CD14-positive monocyte (primary cell): ENCODE results near the gene PERM1. TPM values are rescaled to one million over a fixed set of nuclear protein-coding genes. Genes with fewer than 3 reads are reported as not detected.

Experiments used
- DNase-seq, 3 donors: peaks; one replicate each; pipeline ENCODE4 v3.0.0-alpha.2; 2011 to 2022
- H2AFZ ChIP-seq: 2 replicates; pipeline ENCODE4 v1.6.0; 2012; ENCODE audit warnings: mild to moderate bottlenecking, low read depth, low read length, inconsistent platforms; ENCODE audit not compliant: insufficient read depth, poor library complexity, severe bottlenecking
- H3K27ac ChIP-seq, 2 donors: 1 replicate in 1 of 2; 2 replicates in 1 of 2; pipeline ENCODE4 v1.5.1; 2012 to 2013; ENCODE audit warnings: low read length in 2 of 2, control low read depth in 1 of 2, inconsistent platforms in 1 of 2, low read depth in 1 of 2, mild to moderate bottlenecking in 1 of 2
- H3K27me3 ChIP-seq, 2 donors: one replicate each; pipeline versions ENCODE4 v1.6.0 to v1.6.1; 2011 to 2013; ENCODE audit warnings: low read length in 2 of 2; ENCODE audit not compliant: control insufficient read depth in 2 of 2, insufficient read depth in 2 of 2
- H3K36me3 ChIP-seq, 2 donors: replicated peaks in 1 of 2; 1 replicate in 1 of 2; 2 replicates in 1 of 2; pipeline versions ENCODE4 v1.5.1 to v1.6.1; 2012 to 2013; ENCODE audit warnings: low read length in 2 of 2, control low read depth in 1 of 2, inconsistent platforms in 1 of 2, mild to moderate bottlenecking in 1 of 2; ENCODE audit not compliant: insufficient read depth in 2 of 2, control insufficient read depth in 1 of 2
- H3K4me1 ChIP-seq, 2 donors: 1 replicate in 1 of 2; 2 replicates in 1 of 2; pipeline versions ENCODE4 v1.5.1 to v1.6.1; 2012 to 2013; ENCODE audit warnings: low read length in 2 of 2, control low read depth in 1 of 2, inconsistent platforms in 1 of 2, mild to moderate bottlenecking in 1 of 2, moderate library complexity in 1 of 2; ENCODE audit not compliant: insufficient read depth in 2 of 2, control insufficient read depth in 1 of 2
- H3K4me2 ChIP-seq: replicated peaks from 2 replicates; pipeline ENCODE3; 2012; ENCODE audit warnings: low read length, moderate library complexity, mild to moderate bottlenecking; ENCODE audit not compliant: poor library complexity, severe bottlenecking; ENCODE audit errors: extremely low read depth
- H3K4me3 ChIP-seq, 3 experiments: fragments of 200-600 bp in 1 of 3; sonication (generic) in 1 of 3; replicated peaks in 1 of 3; 1 replicate in 2 of 3; 2 replicates in 1 of 3; pipeline ENCODE4 v1.5.1; 2011 to 2013; ENCODE audit warnings: low read length in 3 of 3, mild to moderate bottlenecking in 3 of 3, control low read depth in 2 of 3, low read depth in 2 of 3, inconsistent platforms in 1 of 3, moderate library complexity in 1 of 3
- H3K79me2 ChIP-seq: 2 replicates; pipeline ENCODE4 v1.6.0; 2012; ENCODE audit warnings: mild to moderate bottlenecking, control low read depth, inconsistent platforms, low read length, moderate library complexity; ENCODE audit not compliant: insufficient read depth
- H3K9ac ChIP-seq: 2 replicates; pipeline ENCODE4 v1.6.0; 2017; ENCODE audit warnings: low read length, mild to moderate bottlenecking; ENCODE audit not compliant: insufficient read depth, poor library complexity, severe bottlenecking
- H3K9me3 ChIP-seq, 2 donors: replicated peaks in 1 of 2; 1 replicate in 1 of 2; 2 replicates in 1 of 2; pipeline versions ENCODE4 v1.5.1 to v1.6.1; 2012 to 2013; ENCODE audit warnings: low read length in 2 of 2, control low read depth in 1 of 2; ENCODE audit not compliant: control insufficient read depth in 1 of 2, insufficient read depth in 1 of 2
- H4K20me1 ChIP-seq: 2 replicates; pipeline ENCODE4 v1.6.0; 2012; ENCODE audit warnings: mild to moderate bottlenecking, low read length, control low read depth, moderate library complexity; ENCODE audit not compliant: insufficient read depth
- H3K27ac Mint-ChIP-seq, 7 donors: one replicate each; pipeline ENCODE4 v1.8.0; 2020; ENCODE audit warnings: mild to moderate bottlenecking in 7 of 7, mixed read lengths in 7 of 7, moderate library complexity in 6 of 7, inconsistent platforms in 2 of 7
- H3K27me3 Mint-ChIP-seq, 3 donors: one replicate each; pipeline ENCODE4 v1.8.0; 2021 to 2022; ENCODE audit warnings: low read depth in 3 of 3, mild to moderate bottlenecking in 3 of 3, mixed read lengths in 3 of 3, moderate library complexity in 3 of 3, inconsistent platforms in 1 of 3
- H3K36me3 Mint-ChIP-seq, 2 donors: one replicate each; pipeline ENCODE4 v1.8.0; 2020; ENCODE audit warnings: mixed read lengths in 2 of 2, inconsistent platforms in 1 of 2, mild to moderate bottlenecking in 1 of 2
- H3K4me1 Mint-ChIP-seq: one replicate; pipeline ENCODE4 v1.8.0; 2020; ENCODE audit warnings: mild to moderate bottlenecking, mixed read lengths
- H3K4me3 Mint-ChIP-seq, 2 donors: one replicate each; pipeline ENCODE4 v1.8.0; 2020; ENCODE audit warnings: mild to moderate bottlenecking in 2 of 2, mixed read lengths in 2 of 2, moderate library complexity in 1 of 2
- H3K9me3 Mint-ChIP-seq, 7 donors: one replicate each; pipeline ENCODE4 v1.8.0; 2020 to 2022; ENCODE audit warnings: mixed read lengths in 7 of 7, mild to moderate bottlenecking in 6 of 7, moderate library complexity in 6 of 7, inconsistent platforms in 2 of 7
- CTCF ChIP-seq: fragments of 200-600 bp; IDR thresholded peaks from one replicate; pipeline ENCODE4 v1.8.0; 2022; ENCODE audit warnings: antibody characterized with exemption, mild to moderate bottlenecking
- WGBS: methylation state at CpG from one replicate; pipeline ENCODE4 v1.1.5; 2013; ENCODE audit warnings: missing lambda C conversion rate; ENCODE audit not compliant: insufficient coverage; 5-methylcytosine and 5-hydroxymethylcytosine counted together
- intact Hi-C, 2 donors: fragments of 100-400 bp; cut with micrococcal nuclease; formaldehyde crosslinking; loops; one replicate each; pipeline versions ENCODE4 v1.15.0 to v1.15.1; 2023
- polyA plus RNA-seq, 3 donors: library from polyadenylated mRNA; depleted of rRNA in 1 of 3; unstranded in 2 of 3; stranded (reverse) in 1 of 3; fragments of 300-500 nt in 2 of 3; fragments of >200 nt in 1 of 3; fragmentation: Illumina TruSeq in 2 of 3; gene quantifications; 1 replicate in 2 of 3; 2 replicates in 1 of 3; pipeline ENCODE4 v1.2.3, GENCODE V29; 2012 to 2021

PERM1 gene
- polyA plus RNA-seq, 3 donors, result not detected

GRCh38 chr1:1014799-1015681, 33.1 kb upstream of the PERM1 start:
- Histone ChIP-seq H3K4me2 (peak overlapping the region; percentile 83), H4K20me1 (no peaks in the 10 kb centered on the region), H3K4me1 (peaks cover 20 to 33% of the 10 kb centered on the region in 2 donors), H3K27ac (no peak overlapping the region), H3K9ac (no peak overlapping the region), H3K36me3 (no peaks in the 10 kb centered on the region), H3K9me3 (no peaks in the 10 kb centered on the region), H3K27me3 (no peaks in the 10 kb centered on the region), H3K79me2 (no peaks in the 10 kb centered on the region), H2AFZ (no peak overlapping the region), H3K4me3 (peak overlapping the region in 1 of 3 experiments; percentile 98)
- peak overlapping the region in 1 of 2 donors; percentile 96 for H3K4me3 Mint-ChIP-seq
- no peaks in the 10 kb centered on the region for H3K36me3 Mint-ChIP-seq
- WGBS, result 85% methylated on average over 17 of the region's 20 CpGs
- peaks cover 0 to 5% (median 2%) of the 10 kb centered on the region in 7 donors for H3K9me3 Mint-ChIP-seq
- no peak for DNase-seq
- H3K27ac Mint-ChIP-seq, result peak overlapping the region in 1 of 7 donors; percentile 96
- peaks cover 16% of the 10 kb centered on the region for H3K4me1 Mint-ChIP-seq
- intact Hi-C loops, result loop anchor here in 1 of 2 donors (10.0 kb wide), 1 partner anchor 360 kb away; the partner anchor contains the start of gene AURKAIP1
- peaks cover 6 to 13% (median 12%) of the 10 kb centered on the region in 3 donors for H3K27me3 Mint-ChIP-seq
- TF ChIP-seq CTCF, result no peak

- H3K4me2 ChIP-seq, result peak overlapping the region; percentile 83
- peak overlapping the region; percentile 75 for H3K9ac ChIP-seq
- peaks cover 19 to 31% of the 10 kb centered on the region in 2 donors for H3K4me1 ChIP-seq
- H4K20me1 ChIP-seq, result no peaks in the 10 kb centered on the region
- H3K79me2 ChIP-seq, result no peaks in the 10 kb centered on the region
- peak overlapping the region; percentile 92 for H2AFZ ChIP-seq
- no peak for TF ChIP-seq CTCF
- H3K4me3 ChIP-seq, result peak overlapping the region; percentile 60 to 98 (median 93)
- peak overlapping the region in 6 of 7 donors; percentile 91 to 97 (median 95) for H3K27ac Mint-ChIP-seq
- no peaks in the 10 kb centered on the region for H3K36me3 ChIP-seq
- H3K27me3 Mint-ChIP-seq, result peaks cover 7 to 18% (median 13%) of the 10 kb centered on the region in 3 donors
- peaks cover 20% of the 10 kb centered on the region for H3K4me1 Mint-ChIP-seq
- H3K27ac ChIP-seq, result peak overlapping the region; percentile 66 to 94
- no peaks in the 10 kb centered on the region for H3K27me3 ChIP-seq
- H3K36me3 Mint-ChIP-seq, result no peaks in the 10 kb centered on the region
- H3K9me3 Mint-ChIP-seq, result peaks cover 0 to 6% (median 2%) of the 10 kb centered on the region in 7 donors
- 81% methylated on average over 37 of the region's 41 CpGs for whole genome bisulfite sequencing
- intact Hi-C loops, result loop anchor here in 1 of 2 donors (10.0 kb wide), 1 partner anchor 361 kb away; the partner anchor contains the start of gene AURKAIP1
- H3K4me3 Mint-ChIP-seq, result peak overlapping the region; percentile 91 to 96
- no peak for DNase-seq
- no peaks in the 10 kb centered on the region for H3K9me3 ChIP-seq
Observed at GRCh38 chr1:1013922-1014648, 32.2 kb upstream of the PERM1 start.
